ENCODE results near the gene NOL4L. TPM values are rescaled to one million over a fixed set of nuclear protein-coding genes. Genes with fewer than 3 reads are reported as not detected.

NOL4L gene
- total RNA-seq, 1 donor from 2014 or later, result 27.8 TPM

- intact Hi-C loops (cut with micrococcal nuclease), result no loop called here
Observed at GRCh38 chr20:32543570-32544259, 41.4 kb downstream of the NOL4L start.

GRCh38 chr20:32542259-32542615, 42.9 kb downstream of the NOL4L start:
- intact Hi-C loops (cut with micrococcal nuclease), result no loop called here

GRCh38 chr20:32541323-32542258, 43.5 kb downstream of the NOL4L start:
- intact Hi-C loops (cut with micrococcal nuclease), result no loop called here

GRCh38 chr20:32539817-32540675, 45.1 kb downstream of the NOL4L start:
- intact Hi-C loops (cut with micrococcal nuclease), result loop anchor here (5.0 kb wide), 3 partner anchors 112 to 432 kb away; partner anchors contain the start of gene COMMD7

GRCh38 chr20:32539026-32539816, 45.9 kb downstream of the NOL4L start:
- intact Hi-C loops (cut with micrococcal nuclease), result loop anchor here (5.0 kb wide), 3 partner anchors 113 to 433 kb away; partner anchors contain the start of gene COMMD7

GRCh38 chr20:32538526-32538939, 46.6 kb downstream of the NOL4L start:
- intact Hi-C loops (cut with micrococcal nuclease), result loop anchor here (5.0 kb wide), 3 partner anchors 114 to 434 kb away; partner anchors contain the start of gene COMMD7

- intact Hi-C loops (cut with micrococcal nuclease), result loop anchor here (2.0 to 5.0 kb wide), 5 partner anchors 53 to 434 kb away; partner anchors contain the start of genes ASXL1 and COMMD7
Observed at GRCh38 chr20:32537657-32538525, 47.2 kb downstream of the NOL4L start.

- intact Hi-C loops (cut with micrococcal nuclease), result loop anchor here (1.0 to 5.0 kb wide), 6 partner anchors 47 to 435 kb away; partner anchors contain the start of genes ASXL1 and COMMD7
Observed at GRCh38 chr20:32536851-32537656, 48.1 kb downstream of the NOL4L start.

- intact Hi-C loops (cut with micrococcal nuclease), result loop anchor here (1.0 to 5.0 kb wide), 6 partner anchors 48 to 436 kb away; partner anchors contain the start of genes ASXL1 and COMMD7
Observed at GRCh38 chr20:32535953-32536823, 48.9 kb downstream of the NOL4L start.

- intact Hi-C loops (cut with micrococcal nuclease), result loop anchor here (5.0 kb wide), 3 partner anchors 117 to 437 kb away; partner anchors contain the start of gene COMMD7
Observed at GRCh38 chr20:32535316-32535952, 49.7 kb downstream of the NOL4L start.

- intact Hi-C loops (cut with micrococcal nuclease), result loop anchor here (5.0 kb wide), 3 partner anchors 118 to 438 kb away; partner anchors contain the start of gene COMMD7
Observed at GRCh38 chr20:32534661-32535240, 50.4 kb downstream of the NOL4L start.

- intact Hi-C loops (cut with micrococcal nuclease), result no loop called here
Observed at GRCh38 chr20:32533732-32534131, 51.4 kb downstream of the NOL4L start.

- intact Hi-C loops (cut with micrococcal nuclease), result no loop called here
Observed at GRCh38 chr20:32532246-32532645, 52.9 kb downstream of the NOL4L start.

- intact Hi-C loops (cut with micrococcal nuclease), result no loop called here
Observed at GRCh38 chr20:32528905-32529670, 56.0 kb downstream of the NOL4L start.

GRCh38 chr20:32528171-32528891, 56.8 kb downstream of the NOL4L start:
- intact Hi-C loops (cut with micrococcal nuclease), result no loop called here
